ENCODE results near the gene LSAMP. TPM values are rescaled to one million over a fixed set of nuclear protein-coding genes. Genes with fewer than 3 reads are reported as not detected.

LSAMP gene
- total RNA-seq, 1 experiment from 2014 or later, result 0.90 TPM

GRCh38 chr3:116263842-116264545 is 181.3 kb downstream of the LSAMP start:
- Histone ChIP-seq H3K4ac (ENCODE audit: low read depth, low read length) (no peak overlapping the region), H3K9ac (ENCODE audit: extremely low read depth, insufficient read length, low read length) (no peak overlapping the region), H3K79me2 (ENCODE audit: insufficient read depth, low read length) (no peaks in the 10 kb centered on the region), H2AK5ac (ENCODE audit: insufficient read length, low read length) (no peak overlapping the region), H3K56ac (ENCODE audit: insufficient read length, low read depth, low read length) (no peak overlapping the region), H2BK5ac (ENCODE audit: insufficient read length, low read length) (no peak overlapping the region), H3K23ac (ENCODE audit: insufficient read length, low read depth, low read length) (no peak overlapping the region), H4K5ac (ENCODE audit: insufficient read length, low read depth, low read length) (no peak overlapping the region), H3K79me1 (ENCODE audit: insufficient read depth, low read depth, low read length, poor library complexity, severe bottlenecking) (no peaks in the 10 kb centered on the region), H3K23me2 (ENCODE audit: insufficient read length, low read depth, low read length, poor library complexity, severe bottlenecking) (no peaks in the 10 kb centered on the region), H4K91ac (ENCODE audit: insufficient read length, low read depth, low read length) (no peak overlapping the region), H2BK12ac (ENCODE audit: insufficient read length, low read depth, low read length) (no peak overlapping the region), H3K27me3 (ENCODE audit: insufficient read depth, low read length) (peaks cover 9% of the 10 kb centered on the region; the same call in 1 of the 2 replicates), H3K27ac (ENCODE audit: insufficient read length, low read depth, low read length) (no peak overlapping the region), H3K14ac (ENCODE audit: insufficient read depth, low read length) (no peak overlapping the region), H3K4me2 (ENCODE audit: insufficient read depth, insufficient read length, low read length) (no peak overlapping the region), H2AFZ (ENCODE audit: low read length) (no peak overlapping the region), H3K18ac (ENCODE audit: insufficient read length, low read depth, low read length) (no peak overlapping the region), H2BK15ac (ENCODE audit: low read depth, low read length) (no peak overlapping the region), H3K4me1 (ENCODE audit: insufficient read depth, low read length) (peaks cover 3% of the 10 kb centered on the region), H4K20me1 (ENCODE audit: control insufficient read depth, insufficient read depth, insufficient read length) (no peaks in the 10 kb centered on the region), H3T11ph (ENCODE audit: low read length) (no peak overlapping the region), H3K9me3 (ENCODE audit: control insufficient read depth, low read depth, low read length) (no peaks in the 10 kb centered on the region), H2BK20ac (ENCODE audit: low read depth, low read length, poor library complexity, severe bottlenecking) (no peak overlapping the region), H2BK120ac (ENCODE audit: low read depth, low read length, poor library complexity, severe bottlenecking) (no peak overlapping the region), H4K8ac (replicated peaks; ENCODE audit: insufficient read length, low read depth, low read length) (no peak overlapping the region)
- no peak overlapping the region; a peak in 2 of 7 replicates for H3K27ac Mint-ChIP-seq
- TF ChIP-seq, protein P1, sequence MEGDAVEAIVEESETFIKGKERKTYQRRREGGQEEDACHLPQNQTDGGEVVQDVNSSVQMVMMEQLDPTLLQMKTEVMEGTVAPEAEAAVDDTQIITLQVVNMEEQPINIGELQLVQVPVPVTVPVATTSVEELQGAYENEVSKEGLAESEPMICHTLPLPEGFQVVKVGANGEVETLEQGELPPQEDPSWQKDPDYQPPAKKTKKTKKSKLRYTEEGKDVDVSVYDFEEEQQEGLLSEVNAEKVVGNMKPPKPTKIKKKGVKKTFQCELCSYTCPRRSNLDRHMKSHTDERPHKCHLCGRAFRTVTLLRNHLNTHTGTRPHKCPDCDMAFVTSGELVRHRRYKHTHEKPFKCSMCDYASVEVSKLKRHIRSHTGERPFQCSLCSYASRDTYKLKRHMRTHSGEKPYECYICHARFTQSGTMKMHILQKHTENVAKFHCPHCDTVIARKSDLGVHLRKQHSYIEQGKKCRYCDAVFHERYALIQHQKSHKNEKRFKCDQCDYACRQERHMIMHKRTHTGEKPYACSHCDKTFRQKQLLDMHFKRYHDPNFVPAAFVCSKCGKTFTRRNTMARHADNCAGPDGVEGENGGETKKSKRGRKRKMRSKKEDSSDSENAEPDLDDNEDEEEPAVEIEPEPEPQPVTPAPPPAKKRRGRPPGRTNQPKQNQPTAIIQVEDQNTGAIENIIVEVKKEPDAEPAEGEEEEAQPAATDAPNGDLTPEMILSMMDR (conservative IDR thresholded peaks at IDR 0.05), result no peak
- DNase-seq, result no peak
- no peaks in the 10 kb centered on the region; a peak in 1 of 7 replicates for H3K36me3 Mint-ChIP-seq (ENCODE audit: insufficient read depth in 1 of 3, low read depth in 3 of 3)
- peaks cover 57% of the 10 kb centered on the region for H3K27me3 Mint-ChIP-seq (ENCODE audit: low read depth)
- H3K4me3 Mint-ChIP-seq, result no peak overlapping the region; a peak in 1 of 5 replicates
- no CpG with 5 or more reads among the region's 5 CpGs for WGBS (ENCODE audit: extremely low coverage, insufficient read length, low lambda C conversion rate)
- H3K4me1 Mint-ChIP-seq, result peaks cover 44 to 52% of the 10 kb centered on the region in 2 experiments
- no peaks in the 10 kb centered on the region for H3K9me3 Mint-ChIP-seq
